Measurements from ENCODE around the gene IVD.

IVD gene

DNA sequence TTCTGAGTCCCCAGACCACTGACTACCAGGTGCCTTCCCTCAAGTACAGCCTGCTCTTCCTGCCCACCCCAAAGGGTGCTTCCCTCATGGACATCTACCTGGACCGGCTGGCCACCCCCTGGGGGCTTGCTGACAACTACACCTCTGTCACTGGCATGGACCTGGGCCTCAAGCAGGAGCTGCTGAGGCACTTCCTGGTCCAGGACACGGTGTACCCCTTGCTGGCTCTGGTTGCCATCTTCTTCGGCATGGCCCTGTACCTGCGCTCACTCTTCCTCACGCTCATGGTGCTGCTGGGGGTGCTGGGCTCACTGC lies 38.3 kb upstream of the IVD start:
- TF ChIP-seq, protein P1, sequence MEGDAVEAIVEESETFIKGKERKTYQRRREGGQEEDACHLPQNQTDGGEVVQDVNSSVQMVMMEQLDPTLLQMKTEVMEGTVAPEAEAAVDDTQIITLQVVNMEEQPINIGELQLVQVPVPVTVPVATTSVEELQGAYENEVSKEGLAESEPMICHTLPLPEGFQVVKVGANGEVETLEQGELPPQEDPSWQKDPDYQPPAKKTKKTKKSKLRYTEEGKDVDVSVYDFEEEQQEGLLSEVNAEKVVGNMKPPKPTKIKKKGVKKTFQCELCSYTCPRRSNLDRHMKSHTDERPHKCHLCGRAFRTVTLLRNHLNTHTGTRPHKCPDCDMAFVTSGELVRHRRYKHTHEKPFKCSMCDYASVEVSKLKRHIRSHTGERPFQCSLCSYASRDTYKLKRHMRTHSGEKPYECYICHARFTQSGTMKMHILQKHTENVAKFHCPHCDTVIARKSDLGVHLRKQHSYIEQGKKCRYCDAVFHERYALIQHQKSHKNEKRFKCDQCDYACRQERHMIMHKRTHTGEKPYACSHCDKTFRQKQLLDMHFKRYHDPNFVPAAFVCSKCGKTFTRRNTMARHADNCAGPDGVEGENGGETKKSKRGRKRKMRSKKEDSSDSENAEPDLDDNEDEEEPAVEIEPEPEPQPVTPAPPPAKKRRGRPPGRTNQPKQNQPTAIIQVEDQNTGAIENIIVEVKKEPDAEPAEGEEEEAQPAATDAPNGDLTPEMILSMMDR (IDR thresholded peaks at IDR 0.05; ENCODE audit: low read depth, low read length, missing control alignments) = no peak
- DNase-seq (ENCODE audit: low read depth) = no peak
- H3K4me3 ChIP-seq (ENCODE audit: low read depth, low read length) = peak overlapping the region; percentile 49

DNA sequence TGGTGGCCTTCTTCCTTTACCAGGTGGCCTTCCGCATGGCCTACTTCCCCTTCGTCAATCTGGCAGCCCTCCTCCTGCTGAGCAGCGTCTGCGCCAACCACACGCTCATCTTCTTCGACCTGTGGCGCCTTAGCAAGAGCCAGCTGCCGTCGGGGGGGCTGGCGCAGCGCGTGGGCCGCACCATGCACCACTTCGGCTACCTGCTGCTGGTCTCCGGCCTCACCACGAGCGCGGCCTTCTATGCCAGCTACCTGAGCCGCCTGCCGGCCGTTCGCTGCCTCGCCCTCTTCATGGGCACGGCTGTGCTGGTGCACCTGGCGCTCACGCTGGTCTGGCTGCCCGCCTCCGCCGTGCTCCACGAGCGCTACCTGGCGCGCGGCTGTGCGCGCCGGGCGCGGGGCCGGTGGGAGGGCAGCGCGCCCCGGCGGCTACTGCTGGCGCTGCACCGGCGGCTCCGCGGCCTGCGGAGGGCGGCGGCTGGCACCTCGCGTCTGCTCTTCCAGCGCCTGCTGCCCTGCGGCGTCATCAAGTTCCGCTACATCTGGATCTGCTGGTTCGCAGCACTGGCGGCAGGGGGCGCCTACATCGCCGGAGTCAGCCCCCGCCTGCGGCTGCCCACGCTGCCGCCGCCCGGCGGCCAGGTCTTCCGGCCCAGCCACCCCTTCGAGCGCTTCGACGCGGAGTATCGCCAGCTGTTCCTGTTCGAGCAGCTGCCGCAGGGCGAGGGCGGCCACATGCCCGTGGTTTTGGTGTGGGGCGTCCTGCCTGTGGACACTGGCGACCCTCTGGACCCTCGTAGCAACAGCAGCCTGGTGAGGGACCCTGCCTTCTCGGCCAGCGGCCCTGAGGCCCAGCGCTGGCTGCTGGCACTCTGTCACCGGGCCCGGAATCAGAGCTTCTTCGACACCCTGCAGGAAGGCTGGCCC lies 37.6 kb upstream of the IVD start:
- peak; percentile 57 for DNase-seq (ENCODE audit: low read depth)
- peak overlapping the region; percentile 49 for H3K4me3 ChIP-seq (ENCODE audit: low read depth, low read length)
- TF ChIP-seq, protein P1 (IDR thresholded peaks at IDR 0.05; ENCODE audit: low read depth, low read length, missing control alignments) = peak; percentile 78

DNA sequence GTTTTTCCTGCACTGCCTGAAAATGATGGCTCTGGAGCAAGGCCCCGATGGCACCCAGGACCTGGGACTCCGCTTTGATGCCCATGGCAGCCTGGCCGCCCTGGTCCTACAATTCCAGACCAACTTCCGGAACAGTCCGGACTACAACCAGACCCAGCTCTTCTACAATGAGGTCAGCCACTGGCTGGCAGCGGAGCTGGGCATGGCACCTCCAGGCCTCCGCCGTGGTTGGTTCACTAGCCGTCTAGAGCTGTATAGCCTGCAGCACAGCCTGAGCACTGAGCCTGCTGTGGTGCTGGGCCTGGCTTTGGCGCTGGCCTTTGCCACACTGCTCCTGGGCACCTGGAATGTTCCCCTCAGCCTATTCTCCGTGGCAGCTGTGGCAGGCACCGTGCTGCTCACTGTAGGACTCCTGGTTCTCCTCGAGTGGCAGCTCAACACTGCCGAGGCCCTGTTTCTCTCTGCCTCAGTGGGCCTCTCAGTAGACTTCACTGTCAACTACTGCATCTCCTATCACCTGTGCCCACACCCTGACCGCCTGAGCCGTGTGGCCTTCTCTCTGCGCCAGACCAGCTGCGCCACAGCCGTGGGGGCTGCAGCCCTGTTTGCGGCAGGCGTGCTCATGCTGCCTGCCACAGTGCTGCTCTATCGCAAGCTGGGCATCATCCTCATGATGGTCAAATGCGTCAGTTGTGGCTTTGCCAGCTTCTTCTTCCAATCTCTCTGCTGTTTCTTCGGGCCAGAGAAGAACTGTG lies 36.7 kb upstream of the IVD start:
- no peak for DNase-seq (ENCODE audit: low read depth)
- H3K4me3 ChIP-seq (ENCODE audit: low read depth, low read length) = no peak overlapping the region
- TF ChIP-seq, protein P1 (IDR thresholded peaks at IDR 0.05; ENCODE audit: low read depth, low read length, missing control alignments) = no peak

DNA sequence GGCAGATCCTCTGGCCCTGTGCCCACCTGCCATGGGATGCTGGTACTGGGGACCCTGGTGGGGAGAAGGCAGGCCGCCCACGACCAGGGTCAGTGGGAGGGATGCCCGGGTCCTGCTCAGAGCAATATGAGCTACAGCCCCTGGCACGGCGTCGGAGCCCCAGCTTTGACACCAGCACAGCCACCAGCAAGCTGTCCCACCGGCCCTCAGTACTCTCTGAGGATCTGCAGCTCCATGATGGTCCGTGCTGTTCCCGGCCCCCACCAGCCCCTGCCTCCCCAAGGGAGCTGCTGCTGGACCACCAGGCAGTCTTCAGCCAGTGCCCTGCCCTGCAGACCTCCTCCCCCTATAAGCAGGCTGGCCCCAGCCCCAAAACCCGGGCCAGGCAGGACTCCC lies 36.1 kb upstream of the IVD start:
- TF ChIP-seq, protein P1 (IDR thresholded peaks at IDR 0.05; ENCODE audit: low read depth, low read length, missing control alignments) = no peak
- DNase-seq (ENCODE audit: low read depth) = no peak
- H3K4me3 ChIP-seq (ENCODE audit: low read depth, low read length) = no peak overlapping the region

DNA sequence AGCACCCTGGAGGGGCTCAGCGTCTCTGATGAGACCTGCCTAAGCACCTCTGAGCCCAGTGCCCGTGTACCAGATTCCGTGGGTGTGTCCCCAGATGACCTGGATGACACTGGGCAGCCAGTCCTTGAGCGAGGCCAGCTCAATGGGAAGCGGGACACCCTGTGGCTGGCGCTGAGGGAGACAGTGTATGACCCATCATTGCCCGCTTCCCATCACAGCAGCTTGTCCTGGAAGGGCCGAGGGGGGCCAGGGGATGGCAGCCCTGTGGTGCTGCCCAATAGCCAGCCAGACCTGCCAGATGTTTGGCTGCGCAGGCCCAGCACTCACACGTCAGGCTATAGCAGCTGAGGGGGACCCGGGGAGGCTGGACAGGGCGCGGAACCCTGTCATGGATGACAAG lies 35.6 kb upstream of the IVD start:
- TF ChIP-seq, protein P1 (IDR thresholded peaks at IDR 0.05; ENCODE audit: low read depth, low read length, missing control alignments) = no peak
- DNase-seq (ENCODE audit: low read depth) = no peak
- no peak overlapping the region for H3K4me3 ChIP-seq (ENCODE audit: low read depth, low read length)

DNA sequence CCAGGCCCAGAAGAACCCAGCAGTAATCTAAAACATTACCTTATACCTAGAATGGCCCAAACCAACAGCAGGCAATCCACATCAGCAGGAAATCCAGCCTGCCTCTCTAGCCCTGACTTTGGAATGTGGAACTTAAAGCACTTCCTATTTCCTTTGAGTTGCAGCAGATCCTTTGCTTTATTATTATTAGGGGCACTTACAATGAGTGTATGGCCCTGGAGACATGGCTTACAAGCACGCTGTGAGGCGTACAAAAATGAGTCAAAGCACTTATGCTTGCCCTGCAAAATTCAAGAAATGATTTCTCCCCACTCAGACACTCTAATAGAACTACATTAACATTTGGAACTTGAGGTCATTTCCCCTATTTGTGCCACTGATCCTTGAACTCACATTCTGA lies 32.6 kb upstream of the IVD start:
- TF ChIP-seq, protein P1 (IDR thresholded peaks at IDR 0.05; ENCODE audit: low read depth, low read length, missing control alignments) = no peak
- no peak for DNase-seq (ENCODE audit: low read depth)
- no peak overlapping the region for H3K4me3 ChIP-seq (ENCODE audit: low read depth, low read length)

All from GM12864 (cell line).